CD4-positive, alpha-beta T cell treated with Interleukin-15 for 4 hours (primary cell): ENCODE results near the gene ZP3.
A peak's percentile ranks its signal among the peaks of the same experiment; 100 is the strongest.
"Not testable (repeated sequence)": the region's sequence is repeated elsewhere in the genome, so short reads cannot be mapped to it uniquely, and the experiment has no call there.

Source experiments
- DNase-seq: peaks from one replicate; pipeline ENCODE4 v3.0.0-alpha.2; 2020; ENCODE audit warnings: low spot score

The ZP3 gene

DNA sequence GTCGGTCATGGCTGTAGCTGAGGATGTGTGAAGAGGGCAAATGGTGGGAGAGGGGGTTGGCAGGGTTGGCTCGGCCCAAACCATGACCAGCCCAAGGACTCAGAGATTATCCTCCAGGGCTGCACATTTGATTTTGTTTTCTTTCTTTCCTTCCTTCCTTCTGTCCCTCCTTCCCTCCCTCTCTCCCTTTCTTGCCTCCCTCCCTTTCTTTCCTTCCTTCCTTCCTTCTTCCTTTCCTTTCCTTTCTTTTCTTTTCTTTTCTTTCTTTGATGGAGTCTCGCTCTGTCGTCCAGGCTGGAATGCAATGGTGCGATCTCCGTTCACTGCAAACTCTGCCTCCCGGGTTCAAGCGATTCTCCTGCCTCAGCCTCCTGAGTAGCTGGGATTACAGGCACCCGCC is 19.0 kb upstream of the ZP3 start:
- no peak for DNase-seq

DNA sequence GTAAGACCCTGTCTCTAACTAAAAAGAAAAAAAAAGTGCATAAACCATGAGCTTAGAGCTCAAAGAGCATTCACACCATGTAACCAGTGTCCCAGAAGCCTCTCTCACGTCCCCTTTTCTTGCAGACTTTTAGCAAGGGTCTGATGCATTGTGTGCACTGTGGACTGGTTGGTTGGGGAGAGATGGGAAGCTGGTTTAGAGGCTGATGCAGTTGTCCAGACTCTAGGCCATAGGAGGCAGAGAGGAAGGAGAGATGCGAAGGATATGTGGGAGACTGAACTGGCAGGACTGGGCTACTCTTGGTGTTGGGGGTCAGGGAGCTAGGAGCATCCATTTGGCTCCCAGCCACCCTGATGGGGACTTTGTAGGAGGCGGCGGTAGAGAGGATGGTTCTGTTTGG is 17.0 kb upstream of the ZP3 start:
- DNase-seq: no peak

DNA sequence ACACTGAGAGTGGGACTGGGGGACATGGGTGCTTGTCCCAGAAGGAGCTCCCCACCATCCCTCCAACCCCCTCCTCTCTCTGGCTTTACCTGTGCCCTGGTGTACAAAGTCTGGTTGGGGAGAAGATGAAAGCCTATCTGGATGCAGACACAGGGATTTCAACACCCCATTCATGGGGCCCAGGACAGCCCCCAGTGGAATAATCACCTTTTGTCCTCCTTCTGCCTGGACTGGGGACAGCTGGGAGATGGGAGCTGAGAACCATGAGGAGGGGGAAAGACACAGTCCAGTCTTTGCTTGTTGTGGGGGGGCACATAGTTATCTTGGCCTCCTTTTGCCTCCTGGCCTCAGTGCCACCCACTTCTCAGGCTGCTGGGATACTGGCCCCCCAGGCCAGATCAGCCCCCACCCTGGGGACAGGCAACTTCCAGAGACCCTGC is 16.6 kb upstream of the ZP3 start:
- no peak for DNase-seq

DNA sequence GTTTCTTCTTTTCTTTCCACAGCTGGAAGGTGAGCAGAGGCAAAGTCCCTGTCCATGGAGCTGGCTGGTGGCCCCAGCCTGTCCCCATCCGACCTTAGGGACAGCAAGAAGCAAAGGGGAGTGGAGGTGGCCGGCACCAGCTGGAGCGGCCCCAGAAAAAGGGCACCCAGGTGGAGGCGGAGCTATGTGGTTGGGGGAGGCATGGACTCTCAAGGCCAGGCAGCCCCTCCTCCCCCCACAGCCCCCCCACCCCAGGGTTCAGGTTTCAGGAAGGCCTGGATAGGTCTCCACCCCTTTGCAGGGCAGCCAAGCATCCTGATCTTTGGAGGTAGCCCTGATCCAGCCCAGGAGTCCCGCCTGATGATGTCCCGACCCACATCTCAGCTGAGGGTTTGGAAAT is 15.2 kb upstream of the ZP3 start, which contains the start of gene SSC4D:
SSC4D (minus strand) TSS at position 161 of the 400 bp plus-strand sequence. CDS start 5,258 bp downstream, outside the sequence.
- no peak for DNase-seq

DNA sequence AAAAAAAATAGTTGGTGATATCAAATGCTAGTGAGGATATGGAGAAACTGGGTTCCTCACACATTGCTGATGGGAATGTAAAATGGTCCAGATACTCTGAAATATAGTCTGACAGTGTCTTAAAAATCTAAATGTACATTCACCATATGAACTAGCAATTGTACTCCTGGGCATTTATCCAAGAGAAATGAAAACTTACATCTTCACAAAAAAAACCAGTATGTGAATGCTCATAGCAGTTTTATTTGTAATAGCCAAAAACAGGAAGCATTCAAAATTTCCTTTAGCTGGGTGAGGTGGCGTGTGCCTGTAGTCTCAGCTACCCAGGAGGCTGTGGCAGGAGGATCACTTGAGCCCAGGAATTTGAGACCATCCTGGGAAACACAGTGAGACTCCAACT is 13.1 kb upstream of the ZP3 start:
- no peak for DNase-seq

DNA sequence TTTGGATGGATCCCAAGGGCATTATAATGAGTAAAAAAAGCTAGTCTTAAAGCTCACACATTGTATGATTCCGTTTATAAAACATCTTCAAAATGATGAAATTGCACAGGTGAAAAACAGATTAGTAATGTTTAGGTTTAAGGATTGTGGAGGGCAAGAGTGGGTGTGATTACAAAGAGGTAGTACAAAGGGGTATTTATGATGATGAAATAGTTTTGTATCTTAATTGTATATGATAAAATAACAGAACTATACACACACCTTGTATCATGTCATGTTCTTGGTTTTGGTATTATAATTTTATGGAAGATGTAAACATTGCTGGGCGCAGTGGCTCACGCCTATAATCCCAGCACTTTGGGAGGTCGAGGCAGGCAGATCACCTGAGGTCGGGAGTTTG is 12.5 kb upstream of the ZP3 start:
- no peak for DNase-seq

DNA sequence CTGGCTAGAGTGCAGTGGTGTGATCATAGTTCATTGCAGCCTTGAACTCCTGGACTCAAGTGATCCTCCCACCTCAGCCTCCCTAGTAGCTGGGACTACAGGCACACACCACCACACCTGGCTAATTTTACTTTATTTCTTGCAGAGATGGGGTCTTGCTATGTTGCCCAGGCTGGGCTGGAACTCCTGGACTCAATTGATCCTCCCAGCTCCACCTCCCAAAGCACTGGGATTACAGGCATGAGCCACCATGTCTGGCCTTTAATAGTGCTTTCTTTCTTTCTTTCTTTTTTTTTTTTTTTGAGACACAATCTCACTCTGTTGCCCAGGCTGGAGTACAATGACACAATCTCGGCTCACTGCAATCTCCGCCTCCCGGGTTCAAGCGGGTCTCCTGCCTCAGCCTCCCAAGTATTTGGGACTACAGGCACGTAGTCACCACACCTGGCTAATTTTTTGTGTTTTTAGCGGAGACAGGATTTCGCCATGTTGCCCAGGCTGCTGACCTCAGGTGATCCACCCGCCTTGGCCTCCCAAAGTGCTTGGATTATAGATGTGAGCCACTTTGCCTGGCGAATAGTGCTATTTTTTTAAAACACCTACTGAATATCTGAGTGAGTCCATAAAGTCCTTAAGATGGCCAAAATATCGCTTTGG is 7.0 kb upstream of the ZP3 start:
- not testable (repeated sequence) for DNase-seq

DNA sequence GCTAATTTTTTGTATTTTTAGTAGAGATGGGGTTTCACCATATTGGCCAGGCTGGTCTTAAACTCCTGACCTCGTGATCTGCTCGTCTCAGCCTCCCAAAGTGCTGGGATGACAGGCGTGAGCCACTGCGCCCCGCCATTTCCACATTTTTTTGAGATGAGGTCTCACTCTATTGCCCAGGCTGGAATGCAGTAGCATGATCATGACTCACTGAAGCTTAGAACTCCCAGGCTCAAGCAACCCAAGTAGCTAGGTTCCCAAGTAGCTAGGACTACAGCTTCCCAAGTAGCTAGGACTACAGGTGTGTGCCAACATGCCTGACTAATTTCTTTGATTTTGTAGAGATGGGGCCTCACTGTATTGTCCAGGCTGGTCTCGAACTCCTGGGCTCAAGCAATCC is 3.7 kb upstream of the ZP3 start:
- not testable (repeated sequence) for DNase-seq

DNA sequence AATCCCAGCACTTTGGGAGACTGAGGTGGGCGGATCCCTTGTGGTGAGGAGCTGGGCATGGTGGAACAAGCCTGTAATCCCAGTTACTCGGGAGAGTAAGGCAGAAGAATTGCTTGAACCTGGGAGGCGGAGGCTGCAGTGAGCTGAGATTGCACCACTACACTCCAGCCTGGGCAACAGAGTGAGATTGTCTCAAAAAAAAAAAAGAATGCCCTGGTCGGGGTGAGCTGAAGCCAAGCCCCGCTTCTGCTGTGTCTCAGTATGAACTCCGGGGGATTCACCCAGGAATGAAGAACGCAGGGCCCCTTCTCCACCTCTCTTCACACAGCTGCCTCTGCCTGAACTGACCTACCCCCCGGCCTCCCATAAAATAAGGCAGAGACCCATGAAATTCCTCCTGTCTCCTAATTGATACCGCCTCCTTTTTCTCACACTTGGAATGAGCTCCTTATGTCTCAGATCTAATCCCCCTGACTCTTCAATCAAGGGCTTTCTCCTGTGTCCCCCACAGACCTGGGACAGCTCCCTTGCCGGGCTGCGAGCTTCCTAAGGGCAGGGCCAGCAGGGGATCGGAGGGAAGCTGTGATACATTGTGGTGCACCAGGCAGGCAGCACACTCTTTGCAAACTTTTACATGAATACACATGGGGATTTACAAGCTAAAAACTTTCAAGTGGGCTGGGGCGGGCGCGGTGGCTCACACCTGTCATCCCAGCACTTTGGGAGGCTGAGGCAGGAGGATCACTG is 911 bp upstream of the ZP3 start:
- no peak for DNase-seq

DNA sequence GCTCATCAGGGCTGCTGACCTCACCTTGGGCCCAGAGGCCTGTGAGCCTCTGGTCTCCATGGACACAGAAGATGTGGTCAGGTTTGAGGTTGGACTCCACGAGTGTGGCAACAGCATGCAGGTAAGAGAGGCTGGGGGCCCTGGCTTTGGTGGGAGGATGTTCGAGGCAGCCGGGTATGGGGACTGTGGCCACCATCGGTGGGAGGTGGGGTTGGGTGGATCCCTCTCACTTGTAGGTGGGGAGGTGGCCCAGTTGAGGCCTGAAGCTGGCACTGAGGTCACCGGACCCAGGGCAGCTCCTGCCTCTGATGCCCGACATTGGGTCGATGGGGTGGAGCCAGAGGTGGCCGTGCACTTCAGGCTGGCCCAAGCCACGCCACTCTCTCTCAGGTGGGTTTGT is 406 bp downstream of the ZP3 start:
- no peak for DNase-seq

DNA sequence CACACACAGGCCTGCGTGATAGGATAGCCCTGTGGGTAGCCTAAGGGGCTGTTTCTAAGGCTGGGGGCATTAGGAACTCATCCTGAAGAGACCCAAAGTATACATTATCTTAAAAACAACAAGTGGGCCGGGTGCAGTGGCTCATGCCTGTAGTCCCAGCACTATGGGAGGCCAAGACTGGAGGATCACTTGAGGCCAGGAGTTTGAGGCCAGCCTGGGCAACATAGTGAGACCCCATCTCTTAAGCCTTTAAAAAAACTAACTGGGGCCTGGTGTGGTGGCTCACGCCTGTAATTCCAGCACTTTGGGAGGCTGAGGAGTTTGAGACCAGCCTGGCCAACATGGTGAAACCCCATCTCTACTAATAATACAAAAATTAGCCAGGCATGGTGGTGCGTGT is 808 bp downstream of the ZP3 start:
- not testable (repeated sequence) for DNase-seq

DNA sequence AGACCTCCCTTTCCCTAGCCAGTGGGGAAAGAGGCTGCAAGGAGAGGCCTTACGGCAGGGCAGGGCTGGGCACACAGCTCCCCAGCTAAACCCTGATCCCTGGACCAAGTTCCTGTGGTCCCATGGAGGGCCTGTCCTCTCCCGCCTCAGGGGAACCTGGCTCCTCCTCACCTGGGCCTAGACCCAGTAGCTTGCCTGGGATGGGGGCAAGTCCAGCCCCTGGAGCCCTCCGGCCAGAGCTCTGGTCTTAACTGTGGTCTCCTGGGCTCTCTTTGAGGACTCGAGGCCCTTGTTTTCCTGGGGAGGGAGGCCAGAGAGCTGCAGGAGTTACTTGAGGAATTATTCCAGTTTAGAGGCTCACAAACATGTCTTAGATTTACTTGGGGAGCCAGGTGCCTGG is 1.5 kb downstream of the ZP3 start:
- DNase-seq: no peak

DNA sequence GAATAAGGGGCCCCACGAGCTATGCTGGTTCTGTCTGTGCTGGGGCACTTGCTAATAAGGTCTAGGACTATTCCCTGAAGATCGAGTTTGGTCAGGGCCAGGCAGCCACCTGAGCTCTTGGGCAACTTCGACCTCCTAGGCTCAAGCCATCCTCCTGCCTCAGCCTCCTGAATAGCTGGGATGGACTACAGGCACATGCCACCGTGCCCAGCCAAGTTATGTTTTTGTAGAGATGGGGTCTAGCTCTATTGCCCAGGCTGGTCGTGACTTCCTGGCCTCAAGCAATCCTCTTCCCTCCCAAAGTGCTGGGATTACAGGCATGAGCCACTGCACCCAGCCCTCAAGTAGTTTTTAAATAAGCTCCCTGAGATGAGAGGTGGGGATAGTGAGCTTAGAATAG is 2.9 kb downstream of the ZP3 start:
- no peak for DNase-seq

DNA sequence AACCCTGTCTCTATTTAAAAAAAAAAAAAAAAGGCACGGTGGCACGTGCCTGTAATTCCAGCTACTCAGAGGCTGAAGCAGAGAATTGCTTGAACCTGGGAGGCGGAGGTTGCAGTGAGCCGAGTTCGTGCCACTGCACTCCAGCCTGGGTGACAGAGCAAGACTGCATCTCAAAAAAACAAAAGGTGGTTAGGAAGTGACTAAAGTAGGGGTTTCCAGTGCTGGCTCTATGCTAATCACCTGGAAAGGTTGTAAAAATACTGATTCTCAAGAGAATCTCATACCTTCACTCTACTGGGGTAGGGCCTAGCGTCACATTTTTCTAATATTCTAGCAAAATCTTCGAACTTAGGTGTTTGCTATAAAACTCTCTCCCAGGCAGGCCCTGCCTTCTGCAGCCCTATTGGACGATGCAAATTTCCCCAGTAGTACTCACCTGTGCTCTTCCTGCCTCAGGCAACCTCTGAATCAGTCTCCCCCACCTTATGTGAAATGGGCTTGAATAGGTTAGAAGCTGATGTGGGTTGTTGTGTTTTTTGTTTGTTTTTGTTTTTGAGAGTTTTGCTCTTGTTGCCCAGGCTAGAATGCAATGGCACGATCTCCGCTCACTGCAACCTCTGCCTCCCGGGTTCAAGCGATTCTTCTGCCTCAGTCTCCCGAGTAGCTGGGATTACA is 3.5 kb downstream of the ZP3 start:
- DNase-seq: no peak

DNA sequence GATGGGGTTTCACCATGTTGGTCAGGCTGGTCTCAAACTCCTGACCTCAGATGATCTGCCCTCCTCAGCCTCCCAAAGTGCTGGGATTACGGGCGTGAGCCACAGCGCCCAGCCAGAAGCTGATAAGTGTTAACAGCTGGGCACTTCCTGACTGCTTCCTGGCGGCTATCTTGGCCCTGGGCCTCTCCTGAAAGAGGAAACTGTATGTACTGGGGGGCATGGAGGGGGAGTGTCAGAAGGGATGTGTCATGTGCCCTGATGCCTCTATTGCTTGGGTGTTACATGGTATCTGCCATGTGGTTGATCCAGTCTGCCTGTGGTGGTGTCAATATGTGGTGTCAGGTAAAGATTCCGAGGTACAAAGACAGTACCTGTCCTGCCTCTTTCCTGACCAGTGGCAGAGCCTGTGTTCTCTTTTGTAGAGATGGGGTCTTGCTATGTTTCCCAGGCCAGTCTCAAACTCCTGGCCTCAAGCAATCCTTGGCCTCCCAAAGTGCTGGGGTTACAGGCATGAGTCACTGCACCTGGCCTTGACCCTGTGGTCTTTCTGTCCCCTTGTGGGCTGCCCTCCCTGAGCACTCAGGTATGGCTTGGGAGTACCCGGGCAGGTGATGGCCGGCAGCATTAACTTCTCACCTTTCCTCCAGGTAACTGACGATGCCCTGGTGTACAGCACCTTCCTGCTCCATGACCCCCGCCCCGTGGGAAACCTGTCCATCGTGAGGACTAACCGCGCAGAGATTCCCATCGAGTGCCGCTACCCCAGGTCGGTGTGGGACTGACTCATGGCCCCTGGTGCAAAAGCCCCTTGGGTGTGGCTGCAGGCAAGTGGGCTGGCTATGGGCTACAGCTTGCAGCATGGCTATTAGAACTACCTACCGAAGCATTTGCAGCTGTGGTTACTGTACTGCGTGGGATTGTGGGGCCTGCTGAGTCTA is 4.4 kb downstream of the ZP3 start:
- DNase-seq: no peak

DNA sequence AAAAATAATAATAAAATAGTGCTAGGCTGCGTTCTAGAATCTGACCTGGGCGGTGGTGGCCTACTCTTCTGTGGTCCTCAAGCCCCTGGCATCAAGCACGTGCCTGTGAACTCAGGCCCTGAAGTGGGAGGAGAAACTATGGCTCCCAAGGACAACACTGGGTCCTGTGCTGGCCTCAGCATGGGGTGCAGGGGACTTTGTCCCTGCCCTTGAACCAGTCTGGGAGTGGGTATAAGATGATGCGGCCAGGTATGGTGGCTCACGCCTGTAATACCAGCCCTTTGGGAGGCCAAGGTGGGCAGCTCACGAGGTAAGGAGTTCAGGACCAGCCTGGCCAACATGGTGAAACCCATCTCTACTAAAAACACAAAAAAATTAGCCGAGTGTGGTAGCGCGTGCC is 5.5 kb downstream of the ZP3 start:
- no peak for DNase-seq

DNA sequence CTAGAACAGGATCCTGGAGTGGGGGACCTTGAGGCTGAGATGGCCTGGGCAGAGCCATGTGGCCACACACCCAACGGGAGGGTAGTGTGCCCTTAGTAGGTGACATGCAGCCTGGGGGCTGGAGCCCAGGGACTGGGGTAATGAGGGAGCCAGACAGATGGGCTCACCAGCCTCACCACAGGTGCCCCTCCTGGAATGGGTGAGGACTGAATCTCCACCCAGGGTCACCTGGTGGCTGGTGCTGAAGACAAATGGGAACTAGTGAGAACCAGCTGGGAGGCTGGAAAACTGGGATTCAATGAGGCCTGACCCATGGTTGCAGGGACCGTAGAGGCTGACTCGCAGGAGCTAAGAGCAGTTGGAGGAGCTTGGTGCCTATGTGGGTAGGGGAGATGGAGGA is 6.1 kb downstream of the ZP3 start:
- no peak for DNase-seq

DNA sequence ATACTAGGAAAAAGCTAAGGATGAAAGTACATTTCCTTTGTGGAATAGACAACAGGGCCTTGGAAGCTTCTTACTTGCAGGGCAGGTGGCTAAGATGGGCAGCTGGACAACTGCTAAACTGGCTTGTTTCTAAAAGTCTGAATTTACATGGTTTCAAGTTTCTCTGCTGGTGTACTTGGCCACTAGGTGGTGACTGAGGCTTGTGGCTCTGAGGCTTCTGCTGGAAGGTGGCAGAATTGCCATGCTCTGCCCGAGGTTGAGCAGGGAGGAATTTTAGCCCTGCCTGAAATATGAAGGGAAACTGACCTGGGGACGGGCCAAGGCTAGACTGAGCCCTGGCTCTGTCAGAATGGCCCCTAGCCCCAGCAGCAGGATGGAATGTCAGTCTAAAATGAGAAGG is 13.1 kb downstream of the ZP3 start:
- peak; percentile 57 for DNase-seq

DNA sequence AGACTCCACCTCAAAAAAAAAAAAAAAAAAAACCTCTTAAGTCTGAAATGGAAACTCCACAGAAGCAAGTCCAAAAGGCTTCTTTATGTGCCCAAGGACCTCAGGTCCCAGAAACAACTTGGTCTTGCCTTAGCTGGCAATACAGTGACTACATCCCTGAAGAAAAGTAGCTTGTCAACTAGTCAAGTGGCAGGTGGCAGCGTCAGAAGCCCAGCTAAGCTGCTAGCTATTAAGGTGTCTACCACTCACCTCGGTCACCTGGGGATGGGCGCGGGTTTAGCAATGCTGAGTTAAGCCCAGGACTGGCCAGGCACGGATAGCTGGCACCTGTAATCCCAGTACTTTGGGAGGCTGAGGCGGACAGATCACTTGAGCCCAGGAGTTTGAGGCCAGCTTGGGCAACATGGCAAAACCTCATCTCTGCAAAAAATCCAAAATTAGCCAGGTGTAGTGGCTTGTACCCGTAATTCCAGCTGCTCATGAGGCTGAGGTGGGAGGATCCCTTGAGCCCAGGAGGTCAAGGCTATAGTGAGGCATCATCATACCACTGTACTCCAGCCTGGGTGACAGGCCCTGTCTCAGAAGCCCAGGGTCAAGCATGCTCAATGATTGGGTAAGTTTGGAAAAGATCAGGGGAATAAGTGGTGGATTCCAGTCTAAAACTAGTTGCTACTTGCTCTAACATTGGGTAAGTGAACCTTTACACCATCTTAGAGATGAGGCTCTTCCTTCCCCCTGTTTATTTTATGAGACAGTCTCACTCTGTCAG is 14.6 kb downstream of the ZP3 start:
- DNase-seq: not testable (repeated sequence)

DNA sequence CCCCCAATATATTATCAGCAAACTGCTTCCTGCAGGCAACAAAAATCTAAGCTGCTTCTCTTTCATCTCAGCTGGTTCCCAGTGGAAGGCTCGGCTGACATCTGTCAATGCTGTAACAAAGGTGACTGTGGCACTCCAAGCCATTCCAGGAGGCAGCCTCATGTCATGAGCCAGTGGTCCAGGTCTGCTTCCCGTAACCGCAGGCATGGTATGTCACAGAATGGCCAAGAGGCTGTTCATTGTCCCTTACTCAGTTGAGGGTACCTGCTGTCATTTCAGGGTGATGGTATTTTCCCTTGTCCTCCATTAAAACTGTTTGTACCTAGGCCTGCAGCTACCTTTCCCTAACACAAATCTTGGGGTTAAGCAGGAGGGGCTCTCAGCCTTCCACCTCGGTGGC is 15.7 kb downstream of the ZP3 start:
- not testable (repeated sequence) for DNase-seq

DNA sequence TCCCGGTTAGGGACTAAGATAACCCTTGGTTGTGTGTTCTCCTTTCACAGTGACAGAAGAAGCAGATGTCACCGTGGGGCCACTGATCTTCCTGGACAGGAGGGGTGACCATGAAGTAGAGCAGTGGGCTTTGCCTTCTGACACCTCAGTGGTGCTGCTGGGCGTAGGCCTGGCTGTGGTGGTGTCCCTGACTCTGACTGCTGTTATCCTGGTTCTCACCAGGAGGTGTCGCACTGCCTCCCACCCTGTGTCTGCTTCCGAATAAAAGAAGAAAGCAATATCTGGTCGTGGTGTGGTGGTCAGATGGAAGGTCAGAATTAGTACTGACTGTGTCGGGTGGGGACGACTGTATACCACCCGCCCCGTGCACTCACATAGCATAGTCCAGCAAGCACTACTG is 17.0 kb downstream of the ZP3 start:
- not testable (repeated sequence) for DNase-seq
